GM23338 (cell line): ENCODE results near the gene CIT. TPM values are rescaled to one million over a fixed set of nuclear protein-coding genes. Genes with fewer than 3 reads are reported as not detected.

Experiments
- ATAC-seq: fragments of 200-7000 bp; cut with Tn5 transposase; 3 replicates; pipeline ENCODE4 v1.9.1; 2020
- DNase-seq: peaks from one replicate; pipeline ENCODE4 v3.0.0-alpha.2; 2015; ENCODE audit warnings: low spot score
- H2AFZ ChIP-seq: fragments of 200-600 bp; sonication (generic); 2 replicates; pipeline ENCODE4 v1.8.0; 2016; ENCODE audit warnings: antibody characterized with exemption, mild to moderate bottlenecking, moderate library complexity
- H3F3A ChIP-seq: fragments of 200-600 bp; sonication (generic); replicated peaks from 2 replicates; pipeline ENCODE4 v1.8.0; 2017; ENCODE audit warnings: antibody characterized with exemption, mixed run types, low read depth
- H3K27ac ChIP-seq: fragments of 200-600 bp; sonication (generic); 2 replicates; pipeline ENCODE4 v1.6.1; 2016; ENCODE audit warnings: low read depth
- H3K27me3 ChIP-seq: fragments of 200-600 bp; sonication (generic); 2 replicates; pipeline ENCODE4 v1.8.0; 2016; ENCODE audit warnings: mild to moderate bottlenecking, mixed run types, moderate library complexity; ENCODE audit not compliant: insufficient read depth
- H3K36me3 ChIP-seq: fragments of 200-600 bp; sonication (generic); 2 replicates; pipeline ENCODE4 v1.8.0; 2016; ENCODE audit warnings: mild to moderate bottlenecking; ENCODE audit not compliant: insufficient read depth
- H3K4me1 ChIP-seq: fragments of 200-600 bp; sonication (generic); 2 replicates; pipeline ENCODE4 v1.8.0; 2016; ENCODE audit warnings: mild to moderate bottlenecking, moderate library complexity; ENCODE audit not compliant: insufficient read depth
- H3K4me2 ChIP-seq: fragments of 200-600 bp; sonication (generic); 2 replicates; pipeline ENCODE4 v1.7.1; 2017; ENCODE audit warnings: mixed run types
- H3K4me3 ChIP-seq: fragments of 200-600 bp; sonication (generic); 2 replicates; pipeline ENCODE4 v1.6.1; 2016; ENCODE audit warnings: mixed run types
- H3K79me2 ChIP-seq: fragments of 200-600 bp; sonication (generic); replicated peaks from 2 replicates; pipeline ENCODE4 v1.8.0; 2017; ENCODE audit warnings: mild to moderate bottlenecking; ENCODE audit not compliant: insufficient read depth
- H3K9me2 ChIP-seq: fragments of 200-600 bp; sonication (generic); 2 replicates; pipeline ENCODE4 v1.8.0; 2017; ENCODE audit not compliant: insufficient read depth
- H4K20me1 ChIP-seq: fragments of 200-600 bp; sonication (generic); replicated peaks from 2 replicates; pipeline ENCODE4 v1.8.0; 2017; ENCODE audit warnings: mild to moderate bottlenecking; ENCODE audit not compliant: insufficient read depth
- H3K27ac Mint-ChIP-seq: 2 replicates; pipeline ENCODE4 v1.8.0; 2020; ENCODE audit warnings: inconsistent platforms, mild to moderate bottlenecking, moderate library complexity, mixed read lengths
- H3K27me3 Mint-ChIP-seq: 3 replicates; pipeline ENCODE4 v1.8.0; 2022; ENCODE audit warnings: low read depth, mild to moderate bottlenecking, moderate library complexity, mixed read lengths, inconsistent platforms; ENCODE audit not compliant: insufficient read depth, poor library complexity
- H3K36me3 Mint-ChIP-seq: 3 replicates; pipeline ENCODE4 v1.8.0; 2021; ENCODE audit warnings: low read depth, mild to moderate bottlenecking, inconsistent platforms, moderate library complexity, mixed read lengths
- H3K4me1 Mint-ChIP-seq: 3 replicates; pipeline ENCODE4 v1.8.0; 2020; ENCODE audit warnings: mild to moderate bottlenecking, inconsistent platforms, mixed read lengths
- H3K4me3 Mint-ChIP-seq: 3 replicates; pipeline ENCODE4 v1.8.0; 2021; ENCODE audit warnings: moderate library complexity, mild to moderate bottlenecking, inconsistent platforms, mixed read lengths
- H3K9me3 Mint-ChIP-seq: 3 replicates; pipeline ENCODE4 v1.8.0; 2020; ENCODE audit warnings: moderate library complexity, mild to moderate bottlenecking, inconsistent platforms, mixed read lengths
- CREB1 ChIP-seq: fragments of 250-450 bp; sonication (Bioruptor Pico); IDR thresholded peaks from 2 replicates; pipeline ENCODE4 v1.5.0; 2020; ENCODE audit warnings: low read depth, mild to moderate bottlenecking, moderate library complexity
- EZH2 ChIP-seq: fragments of 200-600 bp; sonication (generic); IDR thresholded peaks from one replicate; pipeline ENCODE4 v1.8.0; 2017; ENCODE audit warnings: antibody characterized with exemption, mild to moderate bottlenecking, low read depth; ENCODE audit not compliant: unreplicated experiment
- EZH2phosphoT487 ChIP-seq: fragments of 200-600 bp; sonication (generic); IDR thresholded peaks from one replicate; pipeline ENCODE4 v1.8.1; 2018; ENCODE audit warnings: antibody characterized with exemption; ENCODE audit not compliant: unreplicated experiment
- JUNB ChIP-seq: IDR thresholded peaks from one replicate; pipeline ENCODE4 v1.6.1; 2016; ENCODE audit warnings: antibody characterized with exemption; ENCODE audit not compliant: unreplicated experiment
- NANOG ChIP-seq: IDR thresholded peaks from 2 replicates; pipeline ENCODE4 v1.6.1; 2016; ENCODE audit warnings: antibody characterized with exemption, borderline replicate concordance
- POLR2AphosphoS5 ChIP-seq: IDR thresholded peaks from 2 replicates; pipeline ENCODE4 v1.6.1; 2016; ENCODE audit warnings: antibody characterized with exemption, low read depth
- REST ChIP-seq: IDR thresholded peaks from one replicate; pipeline ENCODE4 v1.6.1; 2018; ENCODE audit warnings: antibody characterized with exemption; ENCODE audit not compliant: unreplicated experiment
- STAT1 ChIP-seq: IDR thresholded peaks from one replicate; pipeline ENCODE4 v1.6.1; 2016; ENCODE audit warnings: antibody characterized with exemption; ENCODE audit not compliant: unreplicated experiment
- ZNF114 ChIP-seq: fragments of 250-450 bp; sonication (Bioruptor Pico); IDR thresholded peaks from 2 replicates; pipeline ENCODE4 v1.5.0; 2020; ENCODE audit warnings: mild to moderate bottlenecking, moderate library complexity
- ZNF331 ChIP-seq: fragments of 250-450 bp; sonication (Bioruptor Pico); IDR thresholded peaks from 2 replicates; pipeline ENCODE4 v1.5.0; 2020; ENCODE audit warnings: low read depth, mild to moderate bottlenecking, moderate library complexity
- polyA plus RNA-seq: library from polyadenylated mRNA; unstranded; fragments of >200 nt; fragmentation: Nextera tagmentation; extraction: Ambion mirVana; gene quantifications from 2 replicates; pipeline ENCODE4 v1.2.1, GENCODE V29; 2016
- total RNA-seq: library from RNA; depleted of rRNA; stranded (reverse); fragments of >200 nt; shearing (Covaris generic); gene quantifications from 2 replicates; pipeline ENCODE4 v1.2.3, GENCODE V29; 2014
- TF ChIP-seq, protein P1 (sequence below): fragments of 250-450 bp; sonication (Bioruptor Pico); IDR thresholded peaks from 2 replicates; pipeline ENCODE4 v1.5.0; 2020; ENCODE audit warnings: mild to moderate bottlenecking, moderate library complexity
- TF ChIP-seq, protein P2 (sequence below): IDR thresholded peaks from 2 replicates; pipeline ENCODE4 v1.6.1; 2016; ENCODE audit warnings: antibody characterized with exemption
- TF ChIP-seq, protein P3 (sequence below), 2 experiments: fragments of 200-600 bp in 1 of 2; sonication (generic) in 1 of 2; conservative IDR thresholded peaks; 2 replicates each; pipeline versions ENCODE4 v1.5.1 to v1.6.1; 2016 to 2017; ENCODE audit warnings: antibody characterized with exemption in 2 of 2, low read depth in 2 of 2, mild to moderate bottlenecking in 2 of 2, moderate library complexity in 1 of 2

Gene CIT
- total and polyA plus RNA-seq, 2 experiments from 2014 or later: 9.7 to 47.8 TPM

GRCh38 chr12:119667577-119668323 is 209.4 kb downstream of the CIT start, which contains the start of gene PRKAB1:
PRKAB1 (plus strand) TSS chr12:119668133; CDS start chr12:119668245, 112 bp downstream.
- peak within 1 kb of the TSS; percentile 97 for H3K4me3 Mint-ChIP-seq
- ATAC-seq: peak; percentile 98

More at GRCh38 chr12:119667577-119668323, 209.4 kb downstream of the CIT start, which contains the start of gene PRKAB1:
- Histone ChIP-seq H3K27me3 (no peaks in the 10 kb centered on the region), H3K4me2 (peak within 1 kb of the TSS; percentile 99), H3K9me2 (no peaks in the 10 kb centered on the region), H3K4me3 (peak within 1 kb of the TSS; percentile 96), H4K20me1 (peaks cover 19% of the 10 kb centered on the region; the same call in 1 of the 2 replicates), H3K79me2 (peaks cover 37% of the 10 kb centered on the region), H3F3A (peaks cover 4% of the 10 kb centered on the region), H3K36me3 (peaks cover 20% of the 10 kb centered on the region), H3K27ac (peak within 1 kb of the TSS; percentile 99), H2AFZ (peak within 1 kb of the TSS; percentile 98), H3K4me1 (no peaks in the 10 kb centered on the region; the same call in 1 of the 2 replicates)
- no peaks in the 10 kb centered on the region for H3K9me3 Mint-ChIP-seq
- peaks cover 3% of the 10 kb centered on the region for H3K27me3 Mint-ChIP-seq
- peaks cover 34% of the 10 kb centered on the region for H3K36me3 Mint-ChIP-seq
- H3K4me1 Mint-ChIP-seq: peaks cover 10% of the 10 kb centered on the region
- peak within 1 kb of the TSS; percentile 93 for H3K27ac Mint-ChIP-seq
- DNase-seq: peak; percentile 99
- no peak for TF ChIP-seq ZNF114
- TF ChIP-seq, protein P1, sequence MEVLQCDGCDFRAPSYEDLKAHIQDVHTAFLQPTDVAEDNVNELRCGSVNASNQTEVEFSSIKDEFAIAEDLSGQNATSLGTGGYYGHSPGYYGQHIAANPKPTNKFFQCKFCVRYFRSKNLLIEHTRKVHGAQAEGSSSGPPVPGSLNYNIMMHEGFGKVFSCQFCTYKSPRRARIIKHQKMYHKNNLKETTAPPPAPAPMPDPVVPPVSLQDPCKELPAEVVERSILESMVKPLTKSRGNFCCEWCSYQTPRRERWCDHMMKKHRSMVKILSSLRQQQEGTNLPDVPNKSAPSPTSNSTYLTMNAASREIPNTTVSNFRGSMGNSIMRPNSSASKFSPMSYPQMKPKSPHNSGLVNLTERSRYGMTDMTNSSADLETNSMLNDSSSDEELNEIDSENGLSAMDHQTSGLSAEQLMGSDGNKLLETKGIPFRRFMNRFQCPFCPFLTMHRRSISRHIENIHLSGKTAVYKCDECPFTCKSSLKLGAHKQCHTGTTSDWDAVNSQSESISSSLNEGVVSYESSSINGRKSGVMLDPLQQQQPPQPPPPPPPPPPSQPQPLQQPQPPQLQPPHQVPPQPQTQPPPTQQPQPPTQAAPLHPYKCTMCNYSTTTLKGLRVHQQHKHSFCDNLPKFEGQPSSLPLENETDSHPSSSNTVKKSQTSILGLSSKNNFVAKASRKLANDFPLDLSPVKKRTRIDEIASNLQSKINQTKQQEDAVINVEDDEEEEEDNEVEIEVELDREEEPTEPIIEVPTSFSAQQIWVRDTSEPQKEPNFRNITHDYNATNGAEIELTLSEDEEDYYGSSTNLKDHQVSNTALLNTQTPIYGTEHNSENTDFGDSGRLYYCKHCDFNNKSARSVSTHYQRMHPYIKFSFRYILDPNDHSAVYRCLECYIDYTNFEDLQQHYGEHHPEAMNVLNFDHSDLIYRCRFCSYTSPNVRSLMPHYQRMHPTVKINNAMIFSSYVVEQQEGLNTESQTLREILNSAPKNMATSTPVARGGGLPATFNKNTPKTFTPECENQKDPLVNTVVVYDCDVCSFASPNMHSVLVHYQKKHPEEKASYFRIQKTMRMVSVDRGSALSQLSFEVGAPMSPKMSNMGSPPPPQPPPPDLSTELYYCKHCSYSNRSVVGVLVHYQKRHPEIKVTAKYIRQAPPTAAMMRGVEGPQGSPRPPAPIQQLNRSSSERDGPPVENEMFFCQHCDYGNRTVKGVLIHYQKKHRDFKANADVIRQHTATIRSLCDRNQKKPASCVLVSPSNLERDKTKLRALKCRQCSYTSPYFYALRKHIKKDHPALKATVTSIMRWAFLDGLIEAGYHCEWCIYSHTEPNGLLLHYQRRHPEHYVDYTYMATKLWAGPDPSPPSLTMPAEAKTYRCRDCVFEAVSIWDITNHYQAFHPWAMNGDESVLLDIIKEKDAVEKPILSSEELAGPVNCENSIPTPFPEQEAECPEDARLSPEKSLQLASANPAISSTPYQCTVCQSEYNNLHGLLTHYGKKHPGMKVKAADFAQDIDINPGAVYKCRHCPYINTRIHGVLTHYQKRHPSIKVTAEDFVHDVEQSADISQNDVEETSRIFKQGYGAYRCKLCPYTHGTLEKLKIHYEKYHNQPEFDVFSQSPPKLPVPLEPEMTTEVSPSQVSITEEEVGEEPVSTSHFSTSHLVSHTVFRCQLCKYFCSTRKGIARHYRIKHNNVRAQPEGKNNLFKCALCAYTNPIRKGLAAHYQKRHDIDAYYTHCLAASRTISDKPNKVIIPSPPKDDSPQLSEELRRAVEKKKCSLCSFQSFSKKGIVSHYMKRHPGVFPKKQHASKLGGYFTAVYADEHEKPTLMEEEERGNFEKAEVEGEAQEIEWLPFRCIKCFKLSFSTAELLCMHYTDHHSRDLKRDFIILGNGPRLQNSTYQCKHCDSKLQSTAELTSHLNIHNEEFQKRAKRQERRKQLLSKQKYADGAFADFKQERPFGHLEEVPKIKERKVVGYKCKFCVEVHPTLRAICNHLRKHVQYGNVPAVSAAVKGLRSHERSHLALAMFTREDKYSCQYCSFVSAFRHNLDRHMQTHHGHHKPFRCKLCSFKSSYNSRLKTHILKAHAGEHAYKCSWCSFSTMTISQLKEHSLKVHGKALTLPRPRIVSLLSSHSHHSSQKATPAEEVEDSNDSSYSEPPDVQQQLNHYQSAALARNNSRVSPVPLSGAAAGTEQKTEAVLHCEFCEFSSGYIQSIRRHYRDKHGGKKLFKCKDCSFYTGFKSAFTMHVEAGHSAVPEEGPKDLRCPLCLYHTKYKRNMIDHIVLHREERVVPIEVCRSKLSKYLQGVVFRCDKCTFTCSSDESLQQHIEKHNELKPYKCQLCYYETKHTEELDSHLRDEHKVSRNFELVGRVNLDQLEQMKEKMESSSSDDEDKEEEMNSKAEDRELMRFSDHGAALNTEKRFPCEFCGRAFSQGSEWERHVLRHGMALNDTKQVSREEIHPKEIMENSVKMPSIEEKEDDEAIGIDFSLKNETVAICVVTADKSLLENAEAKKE (CRISPR knock-in tag): no peak
- TF ChIP-seq EZH2: no peak
- TF ChIP-seq JUNB: no peak
- TF ChIP-seq, protein P2, sequence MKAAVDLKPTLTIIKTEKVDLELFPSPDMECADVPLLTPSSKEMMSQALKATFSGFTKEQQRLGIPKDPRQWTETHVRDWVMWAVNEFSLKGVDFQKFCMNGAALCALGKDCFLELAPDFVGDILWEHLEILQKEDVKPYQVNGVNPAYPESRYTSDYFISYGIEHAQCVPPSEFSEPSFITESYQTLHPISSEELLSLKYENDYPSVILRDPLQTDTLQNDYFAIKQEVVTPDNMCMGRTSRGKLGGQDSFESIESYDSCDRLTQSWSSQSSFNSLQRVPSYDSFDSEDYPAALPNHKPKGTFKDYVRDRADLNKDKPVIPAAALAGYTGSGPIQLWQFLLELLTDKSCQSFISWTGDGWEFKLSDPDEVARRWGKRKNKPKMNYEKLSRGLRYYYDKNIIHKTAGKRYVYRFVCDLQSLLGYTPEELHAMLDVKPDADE: peak; percentile 84
- TF ChIP-seq POLR2AphosphoS5: peak; percentile 78
- no peak for TF ChIP-seq EZH2phosphoT487
- no peak for TF ChIP-seq NANOG
- TF ChIP-seq REST: no peak
- TF ChIP-seq STAT1: no peak
- no peak for TF ChIP-seq ZNF331
- peak; percentile 55 for TF ChIP-seq CREB1 (CRISPR knock-in tag)
- TF ChIP-seq, protein P3, sequence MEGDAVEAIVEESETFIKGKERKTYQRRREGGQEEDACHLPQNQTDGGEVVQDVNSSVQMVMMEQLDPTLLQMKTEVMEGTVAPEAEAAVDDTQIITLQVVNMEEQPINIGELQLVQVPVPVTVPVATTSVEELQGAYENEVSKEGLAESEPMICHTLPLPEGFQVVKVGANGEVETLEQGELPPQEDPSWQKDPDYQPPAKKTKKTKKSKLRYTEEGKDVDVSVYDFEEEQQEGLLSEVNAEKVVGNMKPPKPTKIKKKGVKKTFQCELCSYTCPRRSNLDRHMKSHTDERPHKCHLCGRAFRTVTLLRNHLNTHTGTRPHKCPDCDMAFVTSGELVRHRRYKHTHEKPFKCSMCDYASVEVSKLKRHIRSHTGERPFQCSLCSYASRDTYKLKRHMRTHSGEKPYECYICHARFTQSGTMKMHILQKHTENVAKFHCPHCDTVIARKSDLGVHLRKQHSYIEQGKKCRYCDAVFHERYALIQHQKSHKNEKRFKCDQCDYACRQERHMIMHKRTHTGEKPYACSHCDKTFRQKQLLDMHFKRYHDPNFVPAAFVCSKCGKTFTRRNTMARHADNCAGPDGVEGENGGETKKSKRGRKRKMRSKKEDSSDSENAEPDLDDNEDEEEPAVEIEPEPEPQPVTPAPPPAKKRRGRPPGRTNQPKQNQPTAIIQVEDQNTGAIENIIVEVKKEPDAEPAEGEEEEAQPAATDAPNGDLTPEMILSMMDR (conservative IDR thresholded peaks at IDR 0.05; ENCODE audit: low read depth in 2 of 2): peak; percentile 71 to 80
